Activated CD4-positive, alpha-beta T cell treated with anti-CD3 and anti-CD28 coated beads, Interleukin-2, amount 50 U/mL, for 4 hours (primary cell): ENCODE data around the gene SLC7A6.
"Not testable (repeated sequence)": the region's sequence is repeated elsewhere in the genome, so short reads cannot be mapped to it uniquely, and the experiment has no call there.

ENCODE experiments used
- DNase-seq, 2 experiments: peaks; one replicate each; pipeline ENCODE4 v3.0.0-alpha.2; 2020

The SLC7A6 gene

GRCh38 chr16:68284847-68285246, 20.5 kb downstream of the SLC7A6 start:
- DNase-seq: no peak

- DNase-seq: no peak
Measured at GRCh38 chr16:68285683-68286082, 21.4 kb downstream of the SLC7A6 start.

GRCh38 chr16:68286153-68287074, 22.1 kb downstream of the SLC7A6 start:
- DNase-seq: no peak

GRCh38 chr16:68287276-68288251, 23.2 kb downstream of the SLC7A6 start:
- DNase-seq: no peak

GRCh38 chr16:68288252-68288650, 23.9 kb downstream of the SLC7A6 start:
- no peak for DNase-seq

GRCh38 chr16:68288796-68289195, 24.5 kb downstream of the SLC7A6 start:
- DNase-seq: not testable (repeated sequence)

- DNase-seq: no peak
Measured at GRCh38 chr16:68289202-68289601, 24.9 kb downstream of the SLC7A6 start.

- DNase-seq: peak; percentile 52 to 55
Measured at GRCh38 chr16:68289621-68290329, 25.4 kb downstream of the SLC7A6 start.

GRCh38 chr16:68290450-68290849, 26.1 kb downstream of the SLC7A6 start:
- no peak for DNase-seq

- DNase-seq: no peak
Measured at GRCh38 chr16:68291227-68291626, 26.9 kb downstream of the SLC7A6 start.

GRCh38 chr16:68292425-68292824, 28.1 kb downstream of the SLC7A6 start:
- no peak for DNase-seq

GRCh38 chr16:68296291-68296690, 32.0 kb downstream of the SLC7A6 start:
- DNase-seq: no peak

GRCh38 chr16:68296693-68297092, 32.4 kb downstream of the SLC7A6 start:
- no peak for DNase-seq

- no peak for DNase-seq
Measured at GRCh38 chr16:68297908-68298307, 33.6 kb downstream of the SLC7A6 start.

- DNase-seq: no peak
Measured at GRCh38 chr16:68298312-68298711, 34.0 kb downstream of the SLC7A6 start.

- no peak for DNase-seq
Measured at GRCh38 chr16:68298907-68299561, 34.7 kb downstream of the SLC7A6 start.

- DNase-seq: no peak
Measured at GRCh38 chr16:68299571-68300453, 35.5 kb downstream of the SLC7A6 start.

- DNase-seq: no peak
Measured at GRCh38 chr16:68300734-68301459, 36.6 kb downstream of the SLC7A6 start.

- no peak for DNase-seq
Measured at GRCh38 chr16:68306633-68307032, 42.3 kb downstream of the SLC7A6 start.

GRCh38 chr16:68309799-68310198, 45.5 kb downstream of the SLC7A6 start:
- DNase-seq: no peak

- DNase-seq: no peak
Measured at GRCh38 chr16:68310437-68310773, 46.1 kb downstream of the SLC7A6 start.
